Stimulated activated CD4-positive, alpha-beta T cell treated with anti-CD3 and anti-CD28 coated beads, Interleukin-4, amount 100 ng/mL, for 1 hour (primary cell): ENCODE results near the gene CFDP1.
"Not testable (repeated sequence)": the region's sequence is repeated elsewhere in the genome, so short reads cannot be mapped to it uniquely, and the experiment has no call there.

ENCODE experiments used
- DNase-seq: peaks from one replicate; pipeline ENCODE4 v3.0.0-alpha.2; 2020

CFDP1 gene

GRCh38 chr16:75458029-75458428 lies 24.7 kb upstream of the CFDP1 start:
- no peak for DNase-seq

GRCh38 chr16:75457485-75458021 lies 24.2 kb upstream of the CFDP1 start:
- DNase-seq, result no peak

GRCh38 chr16:75456971-75457370 lies 23.7 kb upstream of the CFDP1 start:
- DNase-seq, result no peak

- not testable (repeated sequence) for DNase-seq
Measured at GRCh38 chr16:75456486-75456885, 23.2 kb upstream of the CFDP1 start.

- no peak for DNase-seq
Measured at GRCh38 chr16:75455677-75456076, 22.4 kb upstream of the CFDP1 start.

GRCh38 chr16:75452464-75453190 lies 19.3 kb upstream of the CFDP1 start:
- no peak for DNase-seq

GRCh38 chr16:75446416-75446815 lies 13.1 kb upstream of the CFDP1 start:
- DNase-seq, result no peak

- DNase-seq, result no peak
Measured at GRCh38 chr16:75445298-75445697, 12.0 kb upstream of the CFDP1 start.

GRCh38 chr16:75443298-75443697 lies 10.0 kb upstream of the CFDP1 start:
- no peak for DNase-seq

- DNase-seq, result no peak
Measured at GRCh38 chr16:75433732-75434413, 570 bp upstream of the CFDP1 start.

- no peak for DNase-seq
Measured at GRCh38 chr16:75429621-75430403, 3.5 kb downstream of the CFDP1 start.

GRCh38 chr16:75426524-75426923 lies 6.8 kb downstream of the CFDP1 start:
- not testable (repeated sequence) for DNase-seq

- DNase-seq, result not testable (repeated sequence)
Measured at GRCh38 chr16:75424105-75424762, 9.1 kb downstream of the CFDP1 start.

GRCh38 chr16:75423723-75424104 lies 9.6 kb downstream of the CFDP1 start:
- no peak for DNase-seq

GRCh38 chr16:75421820-75422126 lies 11.5 kb downstream of the CFDP1 start:
- DNase-seq, result no peak

GRCh38 chr16:75420987-75421819 lies 12.1 kb downstream of the CFDP1 start:
- peak; percentile 24 for DNase-seq

GRCh38 chr16:75416904-75417565 lies 16.3 kb downstream of the CFDP1 start:
- DNase-seq, result no peak

- no peak for DNase-seq
Measured at GRCh38 chr16:75415169-75415905, 18.0 kb downstream of the CFDP1 start.

GRCh38 chr16:75413951-75414350 lies 19.4 kb downstream of the CFDP1 start:
- no peak for DNase-seq

- no peak for DNase-seq
Measured at GRCh38 chr16:75406943-75407342, 26.4 kb downstream of the CFDP1 start.
